A204.1 (cell line): Measurements from ENCODE around the gene CHSY1.

Source experiments
- FAIRE-seq: peaks from 2 replicates; lab custom pipeline; 2012; peaks lifted over from hg19 to GRCh38; lab: Jason Lieb, UNC

CHSY1 gene

DNA sequence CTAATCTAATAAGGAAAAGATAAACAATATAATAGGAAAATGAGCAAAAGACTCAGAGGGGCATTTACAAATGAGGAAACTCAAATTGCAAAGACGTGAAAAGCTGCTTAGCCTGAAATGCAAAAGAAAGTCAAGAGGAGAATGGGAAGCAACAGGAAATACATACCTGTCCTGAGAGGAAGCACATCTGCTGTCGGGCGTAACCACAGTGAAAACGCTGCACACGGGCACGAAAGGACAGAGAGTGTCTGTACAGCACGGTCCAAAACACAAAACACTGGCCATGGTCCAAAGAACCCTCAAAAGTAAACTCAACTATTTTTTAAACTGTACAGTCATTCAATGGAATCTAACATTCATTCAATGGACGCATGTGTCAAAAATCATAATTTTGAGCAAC, 100.6 kb downstream of the CHSY1 start:
- no peak for FAIRE-seq

DNA sequence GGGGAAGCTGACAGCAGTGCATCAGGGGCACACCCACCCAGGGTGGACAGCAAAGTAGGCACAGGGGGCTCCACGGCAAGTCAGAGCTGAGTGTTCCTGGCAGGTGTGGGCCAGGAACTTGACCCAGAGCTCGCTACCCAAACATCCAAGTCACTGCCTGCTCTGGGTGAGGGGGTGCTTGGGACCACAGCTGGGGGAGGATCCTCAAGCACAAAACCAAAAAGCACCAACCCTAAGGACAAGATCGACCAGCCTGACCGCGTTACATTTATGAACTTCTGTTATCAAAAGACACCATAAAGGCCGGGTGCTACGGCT, 101.2 kb downstream of the CHSY1 start:
- no peak for FAIRE-seq

DNA sequence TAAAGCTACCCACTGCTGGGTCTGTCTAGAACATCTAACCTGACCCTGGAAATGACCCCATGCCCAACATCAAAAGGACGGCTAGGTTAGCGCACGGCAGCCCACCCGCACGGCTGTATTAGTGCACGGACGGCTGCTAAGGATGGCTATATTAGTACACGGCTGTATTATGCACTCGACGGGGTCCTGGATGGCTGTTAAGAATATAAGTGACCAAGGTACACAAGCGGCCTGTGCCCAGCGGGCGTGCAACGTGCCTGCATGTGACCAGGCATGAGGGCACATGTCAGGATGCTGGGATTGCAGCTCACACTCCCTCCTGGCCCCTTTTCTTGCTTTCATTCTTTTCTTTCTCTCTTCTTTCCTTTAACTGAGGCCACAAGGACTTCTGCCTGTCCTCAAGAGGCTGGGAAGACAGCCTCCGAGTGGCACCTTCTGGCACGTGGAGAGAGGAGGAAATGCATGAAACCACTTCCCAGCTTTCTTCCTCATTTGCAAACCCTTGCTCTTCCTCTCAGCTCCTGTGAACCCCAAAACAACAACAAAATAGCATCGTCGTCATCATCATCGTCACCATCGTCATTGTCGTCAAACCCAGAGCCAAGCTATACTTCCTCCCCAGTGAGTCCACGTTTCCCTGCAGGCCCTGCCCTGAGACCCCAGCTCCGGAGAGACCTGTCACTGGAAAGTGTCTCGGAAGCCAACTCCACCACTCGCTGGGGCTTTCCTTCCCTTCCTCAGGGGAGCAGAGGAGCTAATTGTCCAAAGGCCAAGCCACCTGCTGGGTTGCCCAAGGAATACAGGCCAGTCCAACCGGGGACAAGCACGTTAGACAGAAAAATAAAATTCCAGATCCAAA, 101.8 kb downstream of the CHSY1 start:
- FAIRE-seq = no peak

DNA sequence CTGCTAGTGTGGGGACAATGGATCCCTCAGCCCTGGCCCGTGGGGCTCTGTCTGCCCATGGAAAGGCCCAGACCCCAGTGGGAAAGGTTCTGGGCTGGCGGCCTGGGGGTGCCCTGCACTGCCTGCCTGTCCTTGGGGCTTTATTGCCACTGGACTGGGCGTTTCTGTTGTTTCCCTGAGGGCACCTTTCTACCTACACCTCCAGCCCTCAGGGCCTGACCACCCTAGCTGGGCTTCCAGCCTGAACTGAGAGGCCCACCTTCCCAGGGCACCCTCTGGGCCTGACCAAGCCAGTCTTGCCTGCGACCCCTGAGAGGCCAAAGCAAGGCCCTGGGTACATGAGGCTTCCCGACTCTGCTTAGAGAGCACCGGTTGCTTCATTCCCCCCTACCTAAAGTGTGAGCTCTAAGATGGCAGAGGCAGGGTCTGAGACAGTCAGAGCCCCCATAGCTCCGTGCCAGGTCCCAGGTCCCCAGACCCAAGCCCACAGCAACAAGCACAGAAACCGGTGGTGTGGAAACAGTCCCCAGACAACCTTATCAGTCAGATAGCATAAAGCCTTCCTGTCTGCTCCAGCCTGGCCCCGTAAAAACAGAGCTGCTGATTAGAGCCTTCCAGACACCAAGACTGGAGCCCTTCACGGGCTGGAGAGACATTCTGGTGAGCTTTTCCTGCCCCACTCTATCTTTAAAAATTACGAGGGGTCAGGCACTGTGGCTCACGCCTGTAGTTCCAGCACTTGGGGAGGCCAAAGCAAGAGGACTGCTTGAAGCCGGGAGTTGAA, 102.8 kb downstream of the CHSY1 start:
- FAIRE-seq = no peak

DNA sequence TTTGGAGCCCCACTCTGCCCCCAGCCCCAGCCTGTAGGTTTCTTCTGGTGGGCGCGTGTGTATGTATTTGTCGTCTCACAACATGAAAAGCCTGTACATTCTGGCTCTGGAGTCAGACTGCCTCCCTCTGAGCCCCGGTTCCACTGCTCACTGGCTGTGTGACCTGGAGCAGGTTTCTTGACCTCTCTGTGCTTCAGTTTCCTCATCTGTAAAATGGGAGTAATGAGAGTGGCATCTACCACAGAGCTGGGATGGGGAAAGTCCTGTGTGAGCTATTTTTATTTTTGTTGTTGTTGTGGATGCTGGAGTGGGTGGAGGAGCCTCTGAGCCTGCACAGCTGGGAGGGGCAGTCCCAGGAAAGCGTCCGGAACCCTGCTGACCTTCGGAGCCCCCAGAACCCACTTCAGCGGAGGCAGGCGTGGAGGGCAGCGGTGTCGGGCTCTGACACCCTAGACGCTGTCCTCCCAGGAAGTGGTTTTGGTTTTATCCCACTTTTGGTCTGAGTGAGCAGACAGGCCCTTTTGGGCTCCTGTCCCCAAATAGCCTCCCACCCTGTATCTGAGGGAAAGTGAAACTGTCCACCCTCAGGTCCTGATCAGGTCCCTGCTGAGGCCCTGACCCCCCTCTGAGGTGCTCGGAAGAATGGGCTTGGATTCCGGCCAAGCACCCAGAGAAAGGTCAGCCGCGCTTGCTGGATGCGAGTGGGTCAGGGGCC, 103.5 kb downstream of the CHSY1 start:
- no peak for FAIRE-seq

DNA sequence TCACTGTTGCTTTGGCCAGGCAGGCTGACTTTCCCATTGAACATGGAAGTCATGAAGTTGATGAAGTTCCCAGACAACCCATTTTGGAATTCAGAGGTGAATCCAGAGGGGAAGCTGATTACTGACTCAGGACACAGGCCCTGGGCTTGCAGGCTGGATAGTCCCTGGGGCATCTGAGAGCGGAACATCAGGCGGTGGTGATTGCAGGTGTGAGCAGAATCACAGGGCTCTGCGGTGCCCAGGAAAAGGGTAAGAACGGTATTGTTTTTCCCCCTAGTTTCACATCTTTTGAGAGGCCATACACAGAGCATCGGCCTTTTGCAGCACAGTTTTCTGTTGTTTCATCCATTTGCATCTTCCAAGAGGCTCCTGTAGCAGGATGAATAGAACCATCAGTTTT, 104.7 kb downstream of the CHSY1 start:
- no peak for FAIRE-seq

DNA sequence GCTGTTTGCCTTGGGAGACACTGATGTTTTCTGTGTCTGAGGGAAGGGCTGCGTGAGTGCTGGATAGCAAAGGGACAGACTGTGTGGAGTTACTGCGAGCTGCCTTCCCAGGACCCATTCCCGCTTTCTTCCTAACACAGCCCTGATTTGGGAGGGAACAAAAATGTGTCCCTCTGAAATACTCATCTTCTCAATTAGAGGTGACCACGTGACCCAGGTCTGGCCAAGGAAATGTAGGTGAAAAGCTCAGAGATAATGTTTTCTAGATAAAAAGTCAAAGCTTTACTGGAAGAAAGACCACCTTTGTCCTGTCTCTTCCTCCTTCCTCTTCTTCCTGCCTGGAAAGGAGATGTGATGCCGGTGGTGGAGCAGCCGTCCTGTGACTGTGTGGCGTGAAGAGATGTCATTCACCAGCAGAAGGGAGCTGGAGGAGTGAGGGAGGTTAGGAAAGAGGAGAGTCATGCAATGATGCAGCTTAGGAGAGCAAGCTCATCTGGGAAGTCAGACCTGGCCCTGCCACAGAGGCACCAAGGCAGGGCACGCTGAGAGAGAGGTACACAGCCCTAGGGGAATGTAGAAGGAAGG, 105.6 kb downstream of the CHSY1 start:
- no peak for FAIRE-seq

DNA sequence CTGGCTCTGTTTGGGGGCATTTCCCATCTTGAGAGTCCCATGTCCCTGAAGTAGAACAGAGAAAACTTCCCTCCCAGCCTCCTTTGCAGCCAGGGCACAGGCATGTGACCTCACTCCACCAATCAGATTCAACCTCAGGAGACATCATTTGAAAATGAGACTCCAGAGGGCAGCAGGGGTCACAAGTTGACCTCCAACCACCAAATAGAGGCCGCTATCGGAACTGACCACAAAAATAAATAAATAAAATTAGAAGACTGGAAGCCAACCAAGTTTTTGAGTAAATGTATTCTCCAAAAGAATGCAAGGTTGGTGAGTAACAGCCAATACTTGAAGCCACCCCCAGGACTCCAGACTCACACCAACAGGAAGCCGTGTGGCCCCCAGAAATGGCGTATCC, 106.5 kb downstream of the CHSY1 start:
- FAIRE-seq = no peak

DNA sequence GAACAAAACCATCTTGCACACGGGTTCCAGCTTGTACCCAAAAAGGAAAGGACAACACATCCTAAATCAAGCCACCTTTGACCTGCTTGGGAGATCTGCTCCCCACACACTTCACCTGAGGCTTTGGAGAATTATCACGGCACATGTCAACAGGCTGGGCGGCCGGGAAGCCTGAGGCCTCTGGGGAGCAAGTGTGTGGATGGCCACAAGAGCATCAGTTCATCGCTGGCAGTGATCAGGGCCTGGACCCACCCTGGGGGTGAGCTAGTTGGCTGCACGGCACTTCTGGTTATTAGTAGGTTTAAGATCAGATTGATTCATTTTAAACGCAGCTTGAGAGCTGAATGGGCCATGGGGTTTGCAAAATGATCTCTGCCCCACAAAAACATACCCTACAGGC, 108.5 kb downstream of the CHSY1 start:
- no peak for FAIRE-seq

DNA sequence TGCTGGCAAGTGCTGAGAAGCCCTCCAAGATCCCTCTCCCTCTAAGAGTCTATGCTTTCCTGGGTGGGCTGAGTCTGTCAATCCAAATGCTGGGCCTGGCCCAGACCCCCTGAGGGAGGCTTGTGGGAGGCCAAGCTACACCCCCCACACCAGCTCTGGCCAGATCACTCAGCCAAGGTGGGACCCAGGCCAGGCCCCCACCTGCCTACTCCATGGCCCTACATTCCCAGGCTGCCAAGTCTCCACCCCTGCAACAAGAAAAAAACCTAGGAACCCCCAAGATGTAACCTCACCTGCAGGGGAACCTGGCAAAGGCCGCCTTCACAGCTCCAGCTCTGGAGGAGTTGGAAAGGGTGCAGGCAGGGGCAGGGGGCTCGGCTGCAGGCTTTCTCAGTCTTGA, 109.1 kb downstream of the CHSY1 start:
- no peak for FAIRE-seq

DNA sequence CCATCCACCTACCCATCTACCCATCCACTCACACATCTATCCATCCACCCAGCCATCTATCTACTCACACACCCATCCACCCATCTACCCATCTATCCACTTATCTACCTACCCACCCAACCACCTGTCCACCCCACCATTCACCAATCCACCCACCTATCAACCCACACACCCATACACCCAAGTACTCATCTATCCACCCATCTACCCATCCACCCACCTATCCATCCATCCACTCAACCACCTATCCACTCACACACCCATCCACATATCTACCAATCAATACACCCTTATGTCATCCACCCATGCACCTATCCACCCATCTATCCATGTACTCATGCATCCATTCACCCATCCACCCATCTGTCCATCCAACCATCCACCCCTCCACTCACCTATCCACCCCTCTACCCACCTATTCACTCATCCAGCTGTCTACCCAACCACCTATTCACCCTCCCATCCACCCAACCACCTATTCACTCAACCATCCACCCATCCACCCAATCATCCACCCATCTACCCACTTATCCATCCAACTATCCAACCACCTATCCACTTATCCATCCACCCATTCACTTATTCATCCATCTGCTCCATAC, 109.8 kb downstream of the CHSY1 start:
- no peak for FAIRE-seq

DNA sequence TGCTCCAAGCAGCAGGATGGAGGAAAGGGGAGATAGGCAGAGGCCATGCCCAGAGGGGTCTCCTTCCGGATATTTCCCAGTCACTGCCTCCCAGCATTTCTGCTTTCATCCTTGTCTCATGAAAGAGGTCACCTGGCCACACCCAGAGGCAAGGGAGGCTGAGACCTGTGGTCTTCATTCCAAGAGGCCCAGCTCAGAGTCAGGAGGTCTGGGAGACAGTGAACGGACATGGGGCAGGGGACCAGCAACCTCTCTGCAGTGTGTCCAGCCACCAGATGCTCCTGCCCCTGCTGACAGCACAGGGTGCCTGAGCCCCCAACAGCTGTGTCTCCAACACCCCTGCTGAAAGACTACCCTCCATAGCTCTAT, 111.2 kb downstream of the CHSY1 start:
- FAIRE-seq = no peak

DNA sequence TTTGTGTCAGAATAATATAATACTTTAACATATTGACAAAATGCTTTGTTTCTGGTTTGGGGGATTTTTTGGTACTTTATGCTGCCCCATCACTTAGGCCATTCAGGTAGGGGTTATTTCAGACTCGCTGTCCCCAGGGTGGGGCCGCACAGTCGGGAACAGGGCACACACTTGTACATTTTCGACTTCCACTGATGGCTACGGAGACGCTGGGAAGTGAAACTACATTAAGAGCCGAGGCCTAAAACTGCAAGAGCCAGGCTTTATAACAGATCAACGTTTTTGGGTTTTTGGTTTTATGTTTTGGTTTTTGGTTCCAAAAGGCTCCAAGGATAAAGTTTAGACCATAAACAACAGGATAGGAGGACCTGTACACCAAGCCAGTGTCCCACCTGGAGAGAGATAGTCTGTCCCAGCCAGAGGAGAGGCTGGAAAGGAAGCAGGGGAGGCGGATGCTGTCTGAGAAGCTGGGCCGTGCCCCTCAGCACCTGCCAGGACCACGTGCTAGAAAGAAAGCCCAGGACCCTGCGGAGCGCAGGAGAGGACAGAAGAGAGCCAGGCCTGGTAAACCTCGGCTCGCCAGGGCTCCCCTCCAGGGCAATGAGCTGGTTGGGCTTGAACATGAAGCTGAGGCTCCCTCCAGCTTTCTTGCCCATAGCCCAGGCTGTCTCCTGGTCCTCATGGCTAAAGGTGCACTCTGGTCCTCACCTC, 111.7 kb downstream of the CHSY1 start:
- FAIRE-seq = no peak

DNA sequence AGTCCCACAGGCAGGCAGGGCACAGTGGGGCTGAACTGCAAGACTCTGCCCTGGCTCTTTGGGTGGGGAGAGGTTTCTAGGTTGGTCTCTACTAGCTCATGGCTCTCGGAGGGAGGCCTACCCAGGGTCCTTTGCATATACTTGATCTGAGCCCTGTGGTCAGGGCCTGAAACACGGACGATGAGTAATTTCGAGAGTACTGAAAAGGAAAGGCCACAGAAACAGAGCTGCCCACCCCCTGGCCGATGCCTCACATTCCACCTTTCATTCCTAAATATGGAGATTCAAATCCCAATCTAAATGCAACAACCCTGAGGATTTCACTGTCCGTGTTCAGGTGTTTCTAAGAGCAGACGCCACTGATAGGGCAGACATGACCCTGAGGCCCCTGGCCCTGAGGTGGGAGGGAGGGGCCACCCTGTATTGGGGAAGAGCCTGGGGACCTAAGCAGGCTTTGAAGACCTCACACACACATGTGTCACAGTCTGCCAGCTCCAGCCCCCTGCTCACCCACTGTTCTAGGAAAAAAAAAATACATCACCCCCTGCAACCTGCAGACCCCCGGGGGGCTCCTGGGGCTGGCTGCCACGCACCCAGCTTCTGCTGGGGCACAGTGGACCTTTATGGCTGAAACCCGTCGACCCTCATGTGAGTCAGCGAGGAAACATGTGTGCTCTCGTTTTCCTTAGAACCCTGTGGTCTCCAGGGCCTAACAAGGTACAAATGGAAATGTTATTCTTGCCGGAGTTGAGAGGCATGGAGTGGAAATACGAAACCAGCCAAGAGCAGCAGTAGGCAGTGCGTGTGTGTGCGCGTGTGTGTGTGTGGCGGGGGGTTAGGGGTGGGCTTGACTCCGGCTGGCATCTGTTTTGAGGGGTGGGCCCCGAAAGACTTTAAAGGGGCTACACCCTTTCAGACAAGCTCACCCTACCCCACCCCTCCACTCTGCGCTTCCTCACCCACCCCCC, 112.7 kb downstream of the CHSY1 start:
- no peak for FAIRE-seq

DNA sequence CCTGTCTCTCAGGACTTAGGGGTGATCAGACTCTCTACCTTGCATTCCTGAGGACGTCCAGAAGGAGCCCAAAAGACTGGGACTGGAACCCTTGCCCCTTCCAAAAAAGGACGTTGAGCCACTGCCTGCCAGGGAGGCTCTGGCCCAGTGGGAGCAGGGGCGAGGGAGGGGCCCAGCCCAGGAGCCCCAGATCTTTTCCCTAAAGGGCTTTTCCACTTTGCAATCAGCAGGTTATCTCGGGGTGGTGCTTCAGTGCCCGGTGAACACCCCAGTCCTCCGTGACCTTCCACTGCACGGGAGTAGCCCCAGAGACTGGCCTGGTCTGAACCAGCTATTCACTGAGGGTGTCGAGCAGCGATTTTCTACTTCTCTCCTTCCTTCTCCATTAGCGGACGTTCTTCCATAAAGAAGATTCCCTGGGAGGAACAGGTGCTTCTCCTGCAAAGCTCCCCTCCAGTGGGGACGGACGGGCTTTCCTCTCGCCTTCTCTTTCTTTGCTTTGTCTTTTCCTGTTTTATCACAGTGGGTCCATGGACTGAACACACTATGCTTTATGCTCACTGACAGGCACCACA, 113.7 kb downstream of the CHSY1 start:
- FAIRE-seq = no peak

DNA sequence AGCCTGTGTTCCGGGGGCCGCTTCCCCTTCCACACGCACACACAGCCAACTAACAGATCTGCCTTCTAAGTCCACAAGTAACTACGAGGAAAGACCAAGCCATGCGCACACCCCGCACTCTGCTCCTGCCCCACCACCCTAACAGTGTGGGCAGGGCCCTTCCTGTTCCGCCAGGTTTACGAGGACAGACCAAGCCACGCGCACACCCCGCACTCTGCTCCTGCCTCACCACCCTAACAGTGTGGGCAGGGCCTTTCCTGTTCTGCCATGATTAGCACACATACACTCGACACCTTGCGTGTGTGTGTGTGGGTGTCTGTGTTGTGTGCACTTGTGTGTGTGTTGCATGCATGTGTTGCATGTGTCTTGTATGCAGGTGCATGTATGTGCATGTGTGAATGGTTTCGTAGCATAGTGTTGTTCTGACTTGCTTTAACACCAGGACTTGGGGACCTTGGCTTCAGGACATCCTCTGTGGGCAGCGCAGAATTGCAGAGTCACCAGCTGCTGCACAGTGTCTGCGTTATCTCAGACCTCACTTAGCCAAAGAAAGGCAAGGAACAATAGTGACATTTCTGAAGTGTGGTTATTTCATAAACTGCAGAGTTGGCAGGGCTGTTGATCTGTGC, 114.4 kb downstream of the CHSY1 start:
- no peak for FAIRE-seq

DNA sequence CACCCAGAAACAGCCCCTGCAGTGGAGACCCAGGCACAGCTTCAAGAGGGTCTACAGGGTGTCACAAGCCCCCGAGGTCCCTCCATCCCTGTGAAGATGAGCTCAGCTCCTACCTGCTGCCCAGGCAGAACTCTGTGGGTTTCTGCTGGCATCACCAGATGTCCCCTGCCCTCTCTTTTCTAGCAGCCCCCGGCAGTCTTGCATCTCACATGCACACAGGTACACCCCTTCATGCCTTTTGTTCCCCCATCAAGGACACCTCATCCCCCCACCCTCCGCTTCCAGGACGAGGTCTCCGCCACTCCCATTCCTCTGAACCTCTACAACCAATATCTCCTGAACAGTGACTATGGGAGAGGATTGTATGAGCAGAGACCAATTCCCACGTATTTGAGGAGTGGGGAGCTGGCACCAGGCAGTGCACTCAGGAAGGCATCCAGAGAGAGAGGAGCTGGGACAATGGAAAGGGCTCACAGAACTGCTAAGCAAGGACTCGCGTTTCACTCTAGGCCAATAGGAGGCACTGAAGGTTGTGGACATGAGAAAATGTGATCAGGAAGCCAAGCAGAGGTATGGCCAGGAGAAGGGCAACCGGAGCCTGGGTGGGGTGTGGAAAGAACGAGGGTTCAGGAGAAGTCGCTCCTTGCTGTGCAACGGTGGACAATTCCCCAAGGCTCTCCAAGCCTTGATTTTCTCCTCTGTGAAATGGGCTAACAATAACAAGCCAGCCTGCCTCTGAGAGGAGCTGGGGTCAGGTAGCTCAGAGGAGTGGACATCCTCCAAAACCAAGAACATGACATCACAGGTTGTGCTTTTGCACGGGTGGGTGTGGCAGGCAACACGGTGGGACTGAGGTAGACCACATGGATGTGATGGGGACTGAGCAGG, 115.2 kb downstream of the CHSY1 start:
- no peak for FAIRE-seq

DNA sequence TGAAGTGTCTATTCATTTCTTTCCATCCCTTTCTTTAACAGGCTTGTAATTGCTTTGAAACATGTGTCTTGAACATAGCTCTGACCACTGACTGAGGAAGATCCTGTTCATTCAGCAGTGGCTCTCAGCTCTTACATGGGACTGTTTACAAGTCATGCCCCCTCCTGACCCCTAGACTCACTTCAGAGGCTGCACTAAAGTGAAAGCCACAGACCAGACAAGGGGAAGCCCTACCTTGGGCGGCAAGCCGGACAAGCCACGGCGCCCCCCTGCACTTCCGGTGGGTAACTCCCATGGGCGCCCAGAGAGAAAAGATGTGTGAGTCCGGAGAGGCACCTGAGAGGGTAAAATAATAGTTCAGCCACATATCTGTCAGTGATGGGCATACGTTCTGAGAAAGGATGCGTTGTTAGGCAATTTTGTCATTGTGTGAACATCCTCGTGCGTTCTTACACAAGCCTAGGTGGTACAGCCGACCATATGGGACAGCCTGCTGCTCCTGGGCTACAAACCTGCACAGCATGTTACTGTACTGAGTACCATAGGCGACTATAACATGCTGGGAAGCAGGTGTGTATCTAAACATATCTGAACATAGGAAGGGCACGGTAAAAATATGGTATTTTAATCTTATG, 116.2 kb downstream of the CHSY1 start:
- FAIRE-seq = no peak
